Neural cell (in vitro differentiated cells): ENCODE results near the gene HMGCL. TPM values are rescaled to one million over a fixed set of nuclear protein-coding genes. Genes with fewer than 3 reads are reported as not detected.

Source experiments
- H2AFZ ChIP-seq: fragments of 200-600, 300-800 bp; sonication (generic), shearing (Covaris generic); 2 replicates; pipeline ENCODE4 v1.6.0; 2014; ENCODE audit warnings: low read depth, mild to moderate bottlenecking, antibody characterized with exemption, low read length, moderate library complexity
- H3F3A ChIP-seq: fragments of 200-600 bp; shearing (Covaris generic); 2 replicates; pipeline ENCODE4 v1.6.1; 2016; ENCODE audit warnings: mild to moderate bottlenecking, moderate library complexity, mixed read lengths, antibody characterized with exemption, low read length; ENCODE audit not compliant: insufficient read depth, poor library complexity, severe bottlenecking
- H3K27ac ChIP-seq: fragments of 200-600, 300-800 bp; sonication (generic), shearing (Covaris generic); 2 replicates; pipeline ENCODE4 v1.5.1; 2014; ENCODE audit warnings: mild to moderate bottlenecking, low read length, moderate library complexity
- H3K27me3 ChIP-seq: fragments of 300-800, 200-600 bp; sonication (generic), shearing (Covaris generic); 2 replicates; pipeline ENCODE4 v1.6.0; 2014; ENCODE audit warnings: mild to moderate bottlenecking, low read depth, low read length, moderate library complexity; ENCODE audit not compliant: insufficient read depth
- H3K36me3 ChIP-seq: fragments of 300-800, 200-600 bp; sonication (generic), shearing (Covaris generic); 2 replicates; pipeline ENCODE4 v1.5.1; 2014; ENCODE audit warnings: mild to moderate bottlenecking, antibody characterized with exemption, low read length, moderate library complexity; ENCODE audit not compliant: insufficient read depth
- H3K4me2 ChIP-seq: fragments of 300-800, 200-600 bp; sonication (generic), shearing (Covaris generic); 2 replicates; pipeline ENCODE4 v1.6.0; 2014; ENCODE audit warnings: mild to moderate bottlenecking, low read length
- H3K4me3 ChIP-seq: fragments of 300-800, 200-600 bp; sonication (generic), shearing (Covaris generic); 2 replicates; pipeline ENCODE4 v1.5.1; 2014; ENCODE audit warnings: mild to moderate bottlenecking, low read length, moderate library complexity
- H3K79me2 ChIP-seq: fragments of 200-600 bp; shearing (Covaris generic); replicated peaks from 2 replicates; pipeline ENCODE4 v1.6.0; 2014; ENCODE audit warnings: mild to moderate bottlenecking, low read length, moderate library complexity; ENCODE audit not compliant: insufficient read depth
- H3K9ac ChIP-seq: fragments of 300-800, 200-600 bp; sonication (generic), shearing (Covaris generic); 2 replicates; pipeline ENCODE4 v1.6.1; 2016; ENCODE audit warnings: mild to moderate bottlenecking, low read length, mixed read lengths
- H3K9me2 ChIP-seq: fragments of 200-600 bp; shearing (Covaris generic); 2 replicates; pipeline ENCODE4 v1.6.1; 2016; ENCODE audit warnings: mild to moderate bottlenecking, low read length, mixed read lengths; ENCODE audit not compliant: insufficient read depth
- H3K9me3 ChIP-seq: fragments of 200-600, 300-800 bp; sonication (generic), shearing (Covaris generic); 2 replicates; pipeline ENCODE4 v1.6.1; 2016; ENCODE audit warnings: mild to moderate bottlenecking, mixed run types, low read length, moderate library complexity, mixed read lengths
- H4K20me1 ChIP-seq: fragments of 200-600 bp; shearing (Covaris generic); 2 replicates; pipeline ENCODE4 v1.6.1; 2016; ENCODE audit warnings: mild to moderate bottlenecking, mixed run types; ENCODE audit not compliant: insufficient read depth
- EP300 ChIP-seq: fragments of 450-650 bp; conservative IDR thresholded peaks from 2 replicates; pipeline ENCODE4 v1.6.1; 2014; ENCODE audit warnings: antibody characterized with exemption, mild to moderate bottlenecking, moderate library complexity; ENCODE audit not compliant: poor library complexity, severe bottlenecking
- EZH2 ChIP-seq: fragments of 200-600, 300-800 bp; shearing (Covaris generic), sonication (generic); IDR thresholded peaks from 2 replicates; pipeline ENCODE4 v1.6.1; 2014; ENCODE audit warnings: antibody characterized with exemption, low read length, borderline replicate concordance, mild to moderate bottlenecking; ENCODE audit not compliant: insufficient read depth, poor library complexity, severe bottlenecking
- MXI1 ChIP-seq: fragments of 450-650 bp; conservative IDR thresholded peaks from 2 replicates; pipeline ENCODE4 v1.6.1; 2014; ENCODE audit warnings: antibody characterized with exemption, mild to moderate bottlenecking; ENCODE audit not compliant: poor library complexity, severe bottlenecking
- POLR2AphosphoS5 ChIP-seq: IDR thresholded peaks from 2 replicates; pipeline ENCODE4 v1.6.1; 2012
- RAD21 ChIP-seq: fragments of 450-650 bp; conservative IDR thresholded peaks from 2 replicates; pipeline ENCODE4 v1.6.1; 2014; ENCODE audit warnings: antibody characterized with exemption, mild to moderate bottlenecking, moderate library complexity
- SMC3 ChIP-seq: fragments of 450-650 bp; conservative IDR thresholded peaks from 2 replicates; pipeline ENCODE4 v1.6.1; 2014; ENCODE audit warnings: antibody characterized with exemption, mild to moderate bottlenecking, moderate library complexity; ENCODE audit not compliant: poor library complexity
- TAF1 ChIP-seq: IDR thresholded peaks from 2 replicates; pipeline ENCODE4 v1.6.1; 2012; ENCODE audit warnings: low read depth
- polyA plus RNA-seq: library from polyadenylated mRNA; depleted of rRNA; stranded (reverse); fragments of >200 nt; gene quantifications from 2 replicates; pipeline ENCODE4 v1.2.3, GENCODE V29; 2014
- TF ChIP-seq, protein P1 (sequence below): fragments of 450-650 bp; IDR thresholded peaks from 2 replicates; pipeline ENCODE4 v1.5.1; 2014; ENCODE audit warnings: antibody characterized with exemption, mild to moderate bottlenecking, moderate library complexity; ENCODE audit not compliant: poor library complexity, severe bottlenecking
- TF ChIP-seq, protein P2 (sequence below): IDR thresholded peaks from 2 replicates; pipeline ENCODE4 v1.6.1; 2012; ENCODE audit warnings: borderline replicate concordance

Gene HMGCL
- polyA plus RNA-seq, 1 donor from 2014 or later, result 27.6 TPM

DNA sequence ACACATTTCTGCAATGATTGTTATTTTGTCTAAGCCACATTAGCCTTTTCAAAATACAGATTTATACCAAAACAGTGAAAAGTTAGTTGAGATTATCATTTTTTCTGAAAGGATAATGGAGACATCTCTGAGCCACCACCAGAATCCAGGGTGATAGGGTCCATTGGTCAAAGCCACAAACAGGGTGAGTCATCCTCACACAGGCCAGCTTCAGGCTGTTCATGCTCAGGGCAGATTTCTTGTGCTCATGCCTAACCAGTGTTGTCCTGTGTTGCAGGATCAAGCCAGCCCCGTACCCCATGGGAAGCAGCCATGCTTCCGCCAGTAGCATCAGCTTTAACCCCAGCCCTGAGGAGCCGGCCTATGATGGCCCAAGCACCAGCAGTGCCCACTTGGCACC lies 68.6 kb downstream of the HMGCL start:
- no peak overlapping the region for H3K27ac ChIP-seq
- H4K20me1 ChIP-seq, result no peaks in the 10 kb centered on the region
- no peaks in the 10 kb centered on the region for H3K9me3 ChIP-seq
- TF ChIP-seq, protein P1, sequence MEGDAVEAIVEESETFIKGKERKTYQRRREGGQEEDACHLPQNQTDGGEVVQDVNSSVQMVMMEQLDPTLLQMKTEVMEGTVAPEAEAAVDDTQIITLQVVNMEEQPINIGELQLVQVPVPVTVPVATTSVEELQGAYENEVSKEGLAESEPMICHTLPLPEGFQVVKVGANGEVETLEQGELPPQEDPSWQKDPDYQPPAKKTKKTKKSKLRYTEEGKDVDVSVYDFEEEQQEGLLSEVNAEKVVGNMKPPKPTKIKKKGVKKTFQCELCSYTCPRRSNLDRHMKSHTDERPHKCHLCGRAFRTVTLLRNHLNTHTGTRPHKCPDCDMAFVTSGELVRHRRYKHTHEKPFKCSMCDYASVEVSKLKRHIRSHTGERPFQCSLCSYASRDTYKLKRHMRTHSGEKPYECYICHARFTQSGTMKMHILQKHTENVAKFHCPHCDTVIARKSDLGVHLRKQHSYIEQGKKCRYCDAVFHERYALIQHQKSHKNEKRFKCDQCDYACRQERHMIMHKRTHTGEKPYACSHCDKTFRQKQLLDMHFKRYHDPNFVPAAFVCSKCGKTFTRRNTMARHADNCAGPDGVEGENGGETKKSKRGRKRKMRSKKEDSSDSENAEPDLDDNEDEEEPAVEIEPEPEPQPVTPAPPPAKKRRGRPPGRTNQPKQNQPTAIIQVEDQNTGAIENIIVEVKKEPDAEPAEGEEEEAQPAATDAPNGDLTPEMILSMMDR, result no peak
- TF ChIP-seq EP300, result no peak
- no peak for TF ChIP-seq SMC3
- no peak for TF ChIP-seq TAF1
- TF ChIP-seq, protein P2, sequence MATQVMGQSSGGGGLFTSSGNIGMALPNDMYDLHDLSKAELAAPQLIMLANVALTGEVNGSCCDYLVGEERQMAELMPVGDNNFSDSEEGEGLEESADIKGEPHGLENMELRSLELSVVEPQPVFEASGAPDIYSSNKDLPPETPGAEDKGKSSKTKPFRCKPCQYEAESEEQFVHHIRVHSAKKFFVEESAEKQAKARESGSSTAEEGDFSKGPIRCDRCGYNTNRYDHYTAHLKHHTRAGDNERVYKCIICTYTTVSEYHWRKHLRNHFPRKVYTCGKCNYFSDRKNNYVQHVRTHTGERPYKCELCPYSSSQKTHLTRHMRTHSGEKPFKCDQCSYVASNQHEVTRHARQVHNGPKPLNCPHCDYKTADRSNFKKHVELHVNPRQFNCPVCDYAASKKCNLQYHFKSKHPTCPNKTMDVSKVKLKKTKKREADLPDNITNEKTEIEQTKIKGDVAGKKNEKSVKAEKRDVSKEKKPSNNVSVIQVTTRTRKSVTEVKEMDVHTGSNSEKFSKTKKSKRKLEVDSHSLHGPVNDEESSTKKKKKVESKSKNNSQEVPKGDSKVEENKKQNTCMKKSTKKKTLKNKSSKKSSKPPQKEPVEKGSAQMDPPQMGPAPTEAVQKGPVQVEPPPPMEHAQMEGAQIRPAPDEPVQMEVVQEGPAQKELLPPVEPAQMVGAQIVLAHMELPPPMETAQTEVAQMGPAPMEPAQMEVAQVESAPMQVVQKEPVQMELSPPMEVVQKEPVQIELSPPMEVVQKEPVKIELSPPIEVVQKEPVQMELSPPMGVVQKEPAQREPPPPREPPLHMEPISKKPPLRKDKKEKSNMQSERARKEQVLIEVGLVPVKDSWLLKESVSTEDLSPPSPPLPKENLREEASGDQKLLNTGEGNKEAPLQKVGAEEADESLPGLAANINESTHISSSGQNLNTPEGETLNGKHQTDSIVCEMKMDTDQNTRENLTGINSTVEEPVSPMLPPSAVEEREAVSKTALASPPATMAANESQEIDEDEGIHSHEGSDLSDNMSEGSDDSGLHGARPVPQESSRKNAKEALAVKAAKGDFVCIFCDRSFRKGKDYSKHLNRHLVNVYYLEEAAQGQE, result no peak
- no peak for TF ChIP-seq MXI1
- no peak for TF ChIP-seq POLR2AphosphoS5
- no peak for TF ChIP-seq RAD21
- no peak for TF ChIP-seq EZH2
- no peaks in the 10 kb centered on the region for H3K9me2 ChIP-seq
- no peaks in the 10 kb centered on the region for H3K27me3 ChIP-seq
- no peaks in the 10 kb centered on the region for H3K79me2 ChIP-seq
- peaks cover 12% of the 10 kb centered on the region for H3K36me3 ChIP-seq
- no peak overlapping the region for H3K4me3 ChIP-seq
- no peak overlapping the region for H3K4me2 ChIP-seq
- H2AFZ ChIP-seq, result no peak overlapping the region
- no peak overlapping the region for H3K9ac ChIP-seq
- no peaks in the 10 kb centered on the region for H3F3A ChIP-seq

DNA sequence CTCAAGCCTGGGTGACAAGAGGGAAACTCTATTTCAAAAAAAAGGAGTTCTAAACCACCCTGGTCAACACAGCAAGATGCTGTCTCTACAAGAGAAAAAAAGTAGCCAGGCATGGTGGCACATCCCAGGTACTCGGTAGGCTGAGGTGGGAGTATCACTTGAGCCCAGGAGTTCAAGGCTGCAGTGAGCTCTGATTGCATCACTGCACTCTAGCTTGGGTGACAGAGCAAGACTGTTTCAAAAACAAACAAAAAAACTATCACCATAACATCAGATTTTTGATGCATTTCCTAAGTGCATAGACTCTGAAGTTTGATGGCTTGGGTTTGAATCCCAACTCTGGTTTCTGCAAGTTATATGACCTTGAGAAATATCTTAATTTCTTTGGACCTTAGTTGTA lies 72.3 kb downstream of the HMGCL start:
- H3F3A ChIP-seq, result no peaks in the 10 kb centered on the region
- no peak overlapping the region for H3K9ac ChIP-seq
- no peaks in the 10 kb centered on the region for H3K9me3 ChIP-seq
- H3K79me2 ChIP-seq, result peaks cover 11% of the 10 kb centered on the region
- no peak overlapping the region for H3K4me2 ChIP-seq
- H2AFZ ChIP-seq, result no peak overlapping the region
- H4K20me1 ChIP-seq, result no peaks in the 10 kb centered on the region
- no peak overlapping the region for H3K27ac ChIP-seq
- H3K4me3 ChIP-seq, result no peak overlapping the region
- H3K36me3 ChIP-seq, result peaks cover 12% of the 10 kb centered on the region
- TF ChIP-seq, protein P2, result no peak
- TF ChIP-seq MXI1 (no peak), RAD21 (no peak), EP300 (no peak), SMC3 (no peak), POLR2AphosphoS5 (no peak), EZH2 (no peak), TAF1 (no peak)
- TF ChIP-seq, protein P1, result no peak
- no peaks in the 10 kb centered on the region for H3K9me2 ChIP-seq
- H3K27me3 ChIP-seq, result no peaks in the 10 kb centered on the region
